Subcutaneous adipose tissue (tissue), 4 donors: ENCODE measurements around the gene MAPK10. TPM values are rescaled to one million over a fixed set of nuclear protein-coding genes. Genes with fewer than 3 reads are reported as not detected.

Experiments
- total RNA-seq, 4 donors: library from RNA; depleted of rRNA; stranded (reverse); fragments of >200 nt; gene quantifications; one replicate each; pipeline ENCODE4 v1.1.0, GENCODE V29; 2016
- TF ChIP-seq, protein P1 (sequence below): fragments of 450-650 bp; IDR thresholded peaks from one replicate; pipeline ENCODE4 v1.5.1; 2016; ENCODE audit warnings: low read depth, mild to moderate bottlenecking, control low read depth, antibody characterized with exemption, moderate library complexity

Gene MAPK10
- total RNA-seq, 4 donors from 2014 or later, result 12.9 to 61.6 (median 34.8) TPM

DNA sequence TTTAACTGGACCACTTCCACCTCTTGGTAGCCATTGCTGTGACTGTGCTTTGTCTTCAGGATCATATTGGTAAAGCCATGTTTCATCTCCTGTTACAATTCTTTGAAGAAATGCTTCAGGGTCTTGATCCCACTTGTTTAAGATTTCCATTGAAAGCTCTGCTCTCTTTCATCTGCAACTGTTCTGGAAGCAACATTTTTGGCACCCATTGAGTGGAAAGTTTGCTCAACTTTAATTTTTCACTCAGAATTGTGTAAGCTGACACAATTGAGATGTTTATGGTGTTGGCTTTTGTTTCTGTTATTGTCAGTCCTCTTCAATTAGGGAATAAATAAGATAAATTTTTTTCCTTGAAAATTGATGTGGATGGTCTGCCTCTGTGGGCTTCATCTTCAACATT is 237.4 kb downstream of the MAPK10 start:
- TF ChIP-seq, protein P1, sequence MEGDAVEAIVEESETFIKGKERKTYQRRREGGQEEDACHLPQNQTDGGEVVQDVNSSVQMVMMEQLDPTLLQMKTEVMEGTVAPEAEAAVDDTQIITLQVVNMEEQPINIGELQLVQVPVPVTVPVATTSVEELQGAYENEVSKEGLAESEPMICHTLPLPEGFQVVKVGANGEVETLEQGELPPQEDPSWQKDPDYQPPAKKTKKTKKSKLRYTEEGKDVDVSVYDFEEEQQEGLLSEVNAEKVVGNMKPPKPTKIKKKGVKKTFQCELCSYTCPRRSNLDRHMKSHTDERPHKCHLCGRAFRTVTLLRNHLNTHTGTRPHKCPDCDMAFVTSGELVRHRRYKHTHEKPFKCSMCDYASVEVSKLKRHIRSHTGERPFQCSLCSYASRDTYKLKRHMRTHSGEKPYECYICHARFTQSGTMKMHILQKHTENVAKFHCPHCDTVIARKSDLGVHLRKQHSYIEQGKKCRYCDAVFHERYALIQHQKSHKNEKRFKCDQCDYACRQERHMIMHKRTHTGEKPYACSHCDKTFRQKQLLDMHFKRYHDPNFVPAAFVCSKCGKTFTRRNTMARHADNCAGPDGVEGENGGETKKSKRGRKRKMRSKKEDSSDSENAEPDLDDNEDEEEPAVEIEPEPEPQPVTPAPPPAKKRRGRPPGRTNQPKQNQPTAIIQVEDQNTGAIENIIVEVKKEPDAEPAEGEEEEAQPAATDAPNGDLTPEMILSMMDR, result no peak

DNA sequence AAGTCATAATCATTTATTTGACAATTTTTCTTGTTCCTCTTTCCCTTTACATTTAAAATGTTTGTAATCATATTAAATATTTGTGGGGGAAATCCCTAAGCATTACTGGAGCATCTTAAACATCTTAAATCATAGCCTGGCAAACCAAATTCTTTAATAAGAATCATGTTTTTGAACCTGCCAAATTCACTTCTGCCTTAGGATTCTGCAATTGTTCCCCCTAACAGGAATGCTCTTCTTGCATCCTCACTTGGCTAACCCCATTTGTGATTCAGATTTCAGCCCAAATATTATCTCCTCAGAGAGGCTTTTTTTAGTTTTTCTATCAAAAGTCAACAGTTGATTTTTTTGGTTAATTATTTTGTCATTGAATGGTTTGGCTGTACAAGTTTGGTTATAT is 241.1 kb downstream of the MAPK10 start:
- TF ChIP-seq, protein P1, result no peak

DNA sequence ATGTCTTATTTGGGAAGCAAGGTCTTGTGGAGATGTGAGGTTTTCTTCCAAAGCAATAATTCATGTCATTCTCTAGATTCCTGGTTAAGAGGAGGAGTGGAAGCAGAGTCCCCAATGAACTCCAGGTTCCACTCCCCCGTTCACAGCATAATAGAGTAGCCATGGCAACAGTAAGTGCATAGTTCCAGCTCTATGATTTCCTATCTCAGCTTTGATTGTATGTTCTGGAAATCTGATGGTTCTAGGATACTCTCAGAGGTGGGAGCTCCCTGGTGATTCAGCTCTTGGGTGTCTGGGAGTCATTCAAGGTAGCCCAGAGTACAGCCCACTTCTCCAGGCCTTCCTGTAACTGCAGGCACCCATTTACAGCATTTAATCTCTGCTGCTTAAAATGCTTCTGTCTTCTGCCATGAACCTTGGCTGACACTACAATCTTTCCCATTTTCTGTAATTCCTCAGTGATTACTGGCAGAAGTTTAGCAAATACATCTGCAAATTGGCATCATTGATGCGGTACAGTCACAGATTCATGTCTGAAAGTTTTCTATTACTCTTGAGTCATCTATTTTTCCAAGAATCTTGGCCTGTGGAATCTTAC is 242.0 kb downstream of the MAPK10 start:
- TF ChIP-seq, protein P1, result no peak

DNA sequence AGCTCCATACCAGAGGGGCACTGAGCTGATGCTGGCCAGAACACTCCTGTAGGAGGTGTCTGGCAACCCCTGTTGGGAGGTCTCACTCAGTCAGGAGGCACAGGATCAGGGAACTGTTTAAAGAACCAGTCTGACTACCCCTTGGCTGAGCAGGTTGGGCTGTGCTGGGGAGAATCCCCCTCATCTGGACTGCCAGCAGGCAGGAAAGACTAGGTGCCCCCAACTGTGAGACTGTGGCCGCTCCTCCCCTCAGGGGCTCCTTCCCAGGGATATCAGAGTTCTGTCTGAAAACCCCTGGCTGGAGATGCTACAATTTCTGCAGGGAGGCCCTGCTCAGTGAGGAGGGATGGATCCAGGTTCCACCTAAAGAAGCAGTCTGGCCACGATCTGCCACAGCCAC is 245.3 kb downstream of the MAPK10 start:
- TF ChIP-seq, protein P1, result no peak

DNA sequence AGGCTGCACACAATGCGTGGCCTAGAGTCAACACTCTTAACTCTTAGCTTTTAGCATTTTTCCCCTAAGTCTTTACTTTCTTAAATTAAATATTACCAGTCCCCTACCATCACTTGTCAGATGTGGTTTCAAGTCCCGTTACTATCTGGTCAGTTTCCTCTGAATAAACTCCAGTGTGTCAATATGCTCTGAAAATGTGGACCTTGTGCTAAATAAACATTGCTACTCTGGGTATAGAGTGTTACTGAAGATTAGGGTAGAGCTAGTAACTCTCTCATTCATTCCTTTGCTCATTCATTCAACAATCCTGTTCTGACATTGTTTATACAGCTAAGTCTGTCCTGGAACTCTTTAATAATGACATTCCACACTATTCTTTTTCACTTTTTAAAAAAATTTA is 251.0 kb downstream of the MAPK10 start:
- TF ChIP-seq, protein P1, result no peak

DNA sequence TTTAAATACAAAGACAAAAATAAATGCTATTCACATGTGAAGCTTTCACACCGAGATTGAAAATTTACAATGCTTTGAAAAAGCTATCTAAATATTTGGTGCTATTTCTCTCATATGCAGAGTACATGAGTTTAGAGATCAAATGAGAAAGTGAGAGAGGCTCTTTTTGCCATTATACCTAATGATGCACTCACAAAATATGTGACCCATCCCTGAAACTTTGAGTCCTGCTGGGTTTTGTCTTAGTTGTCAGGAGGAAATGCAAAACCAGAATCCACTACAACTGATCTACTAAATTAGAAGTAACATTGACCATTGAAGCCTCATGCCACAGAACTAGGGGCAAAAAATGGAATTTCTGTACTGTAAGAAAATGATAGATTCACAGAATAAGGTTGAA is 251.7 kb downstream of the MAPK10 start:
- TF ChIP-seq, protein P1, result no peak

DNA sequence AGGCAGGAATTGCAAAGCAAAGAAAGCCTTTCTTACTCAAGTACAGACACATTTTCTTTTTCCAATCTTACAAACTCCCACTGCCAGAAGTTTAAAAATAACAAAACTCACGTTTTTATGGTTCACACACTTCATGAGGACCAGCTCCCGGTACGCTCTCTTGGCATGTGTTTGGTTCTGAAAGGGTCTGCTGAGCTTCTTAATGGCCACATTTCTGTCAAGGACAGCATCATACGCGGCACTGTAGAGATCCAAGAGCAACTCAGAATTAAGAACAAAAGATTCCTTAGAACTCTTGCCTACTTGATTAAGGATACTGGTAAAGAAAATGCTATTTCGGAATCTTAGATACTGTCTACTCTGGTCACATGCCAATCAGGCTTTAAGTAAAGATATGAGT is 252.7 kb downstream of the MAPK10 start:
- TF ChIP-seq, protein P1, result no peak
